NCI-H774 (cell line): ENCODE measurements around the gene ZNF469.

ENCODE experiments used
- DNase-seq: peaks from one replicate; lab custom pipeline; 2025; lab: John Stamatoyannopoulos, UW

Gene ZNF469

GRCh38 chr16:88428616-88429386 lies 46.0 kb downstream of the ZNF469 start:
- no peak for DNase-seq

GRCh38 chr16:88429387-88430184 lies 46.8 kb downstream of the ZNF469 start:
- DNase-seq: no peak

- DNase-seq: no peak
These were observed 47.4 kb downstream of the ZNF469 start for GRCh38 chr16:88430185-88430523.

GRCh38 chr16:88430524-88431446 lies 48.0 kb downstream of the ZNF469 start:
- no peak for DNase-seq

- DNase-seq: no peak
These were observed 48.9 kb downstream of the ZNF469 start for GRCh38 chr16:88431651-88432050.

- DNase-seq: no peak
These were observed 49.4 kb downstream of the ZNF469 start for GRCh38 chr16:88432174-88432573.
